Measurements from ENCODE around the gene SCLY.

GRCh38 chr2:238027591-238028415 is 33.0 kb upstream of the SCLY start:
- TF ChIP-seq SP2 (CRISPR knock-in tag; IDR thresholded peaks at IDR 0.05): peak; percentile 36; the same call in 1 of the 2 replicates
- TF ChIP-seq CTCF (CRISPR knock-in tag; IDR thresholded peaks at IDR 0.05): no peak
- no peak for TF ChIP-seq GFI1 (CRISPR knock-in tag; IDR thresholded peaks at IDR 0.05; ENCODE audit: borderline replicate concordance)
- no peak for TF ChIP-seq NFKBIZ (CRISPR knock-in tag; IDR thresholded peaks at IDR 0.05)
- no peak for TF ChIP-seq MTF1 (CRISPR knock-in tag; IDR thresholded peaks at IDR 0.05)
- TF ChIP-seq PHF5A (CRISPR knock-in tag; IDR thresholded peaks at IDR 0.05; ENCODE audit: low read depth, unreplicated experiment): no peak
